Measurements from ENCODE around the gene SLC13A5.
"Not testable (repeated sequence)": the region's sequence is repeated elsewhere in the genome, so short reads cannot be mapped to it uniquely, and the experiment has no call there.

The SLC13A5 gene

DNA sequence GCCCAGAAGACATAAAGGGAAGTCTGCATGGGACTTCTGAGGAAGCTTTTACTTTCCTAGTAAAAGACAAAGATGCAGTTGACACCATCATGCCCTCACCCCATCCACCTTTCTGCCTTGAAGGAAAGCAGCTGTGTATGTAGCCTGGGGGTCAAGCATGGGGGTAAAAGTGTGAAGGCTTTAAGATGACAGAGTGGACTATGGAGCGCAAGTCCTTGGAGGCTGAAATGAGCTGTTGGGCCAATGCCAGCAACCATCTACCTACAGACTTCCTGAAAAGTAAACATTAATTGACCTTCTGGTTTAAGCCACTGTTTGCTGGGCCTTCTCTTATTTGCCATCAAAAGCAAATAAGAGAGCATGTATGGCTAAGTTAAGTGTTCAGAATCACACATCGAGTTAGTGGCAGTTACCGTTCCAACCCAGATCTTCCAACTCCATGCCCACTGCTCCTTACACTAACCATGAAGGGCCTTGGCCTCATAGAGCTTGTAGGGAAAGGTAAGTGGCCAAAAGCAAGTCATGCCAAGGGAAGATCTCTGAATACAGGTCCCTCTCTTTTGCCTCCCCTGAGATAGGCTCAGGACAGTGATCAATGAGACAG is 30.0 kb downstream of the SLC13A5 start:
- no peak for DNase-seq

DNA sequence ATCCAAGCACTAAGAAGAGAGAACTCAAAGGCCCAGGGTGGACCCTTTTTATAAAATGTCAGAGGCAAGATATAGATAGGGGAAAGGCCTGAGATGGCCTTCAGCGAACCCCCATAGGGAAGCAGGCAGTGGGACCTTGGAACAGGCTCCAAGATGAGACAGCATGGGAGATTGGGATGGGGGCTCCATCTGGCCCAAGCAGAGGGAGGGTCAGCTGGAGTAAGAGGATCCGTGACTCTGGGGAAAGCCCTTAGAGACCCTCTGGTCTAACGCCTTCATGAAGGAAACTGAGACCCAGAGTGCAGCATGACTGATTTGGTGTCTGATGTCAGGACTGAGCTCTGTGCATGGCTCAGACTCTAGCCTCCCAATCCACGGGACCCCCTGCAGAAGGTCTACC is 30.8 kb downstream of the SLC13A5 start:
- DNase-seq, result no peak

DNA sequence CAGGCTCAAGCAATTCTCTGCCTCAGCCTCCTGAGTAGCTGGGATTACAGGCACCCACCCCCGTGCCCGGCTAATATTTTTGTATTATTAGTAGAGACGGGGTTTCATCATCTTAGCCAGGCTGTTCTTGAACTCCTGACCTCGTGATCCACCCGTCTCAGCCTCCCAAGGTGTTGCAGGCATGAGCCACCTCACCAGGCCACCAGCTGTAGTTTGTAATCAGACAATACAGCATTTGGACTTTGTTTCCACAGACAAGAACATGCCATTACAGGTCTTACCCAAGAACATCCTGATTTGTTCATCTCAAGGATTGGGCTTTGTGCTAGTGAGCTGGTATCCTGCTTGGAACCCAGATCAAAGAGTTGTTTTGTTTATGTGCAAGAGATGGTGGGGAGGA is 31.5 kb downstream of the SLC13A5 start:
- DNase-seq, result no peak

DNA sequence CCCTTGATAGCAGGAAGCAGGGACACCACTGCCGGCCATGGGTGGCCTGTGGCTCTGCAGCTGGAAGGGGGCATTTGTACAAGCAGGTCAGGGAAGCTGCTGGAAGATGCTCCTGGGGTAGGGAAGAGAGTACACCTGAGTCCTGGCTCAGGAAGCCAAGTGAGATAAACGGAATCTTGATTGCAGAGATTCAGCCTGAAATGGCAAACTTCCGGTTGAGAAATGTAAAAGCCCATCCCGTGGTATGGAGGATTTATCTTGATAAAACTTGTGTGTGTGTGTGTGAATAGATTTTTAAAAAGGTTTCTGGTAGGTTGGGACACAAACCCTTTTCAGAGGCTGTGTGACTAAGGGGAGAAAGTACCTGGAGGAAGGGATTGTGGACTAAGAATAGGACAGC is 32.0 kb downstream of the SLC13A5 start:
- DNase-seq, result no peak

DNA sequence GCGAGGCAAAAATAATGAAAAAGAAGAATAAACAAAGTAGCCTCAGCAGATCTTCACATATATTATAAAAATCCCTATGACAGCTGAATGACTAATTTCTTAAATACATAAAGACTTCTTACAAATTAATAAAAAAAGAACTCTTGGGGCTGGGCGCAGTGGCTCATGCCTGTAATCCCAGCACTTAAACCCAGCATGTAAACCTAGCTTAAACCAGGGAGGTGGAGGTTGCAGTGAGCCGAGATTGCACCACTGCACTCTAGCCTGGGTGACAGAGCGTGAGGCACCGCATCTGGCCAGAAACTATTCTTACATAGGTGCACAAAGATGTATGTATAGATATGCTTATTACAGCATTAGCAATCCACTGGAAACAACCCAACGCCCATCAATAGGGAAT is 33.9 kb downstream of the SLC13A5 start:
- no peak for DNase-seq

DNA sequence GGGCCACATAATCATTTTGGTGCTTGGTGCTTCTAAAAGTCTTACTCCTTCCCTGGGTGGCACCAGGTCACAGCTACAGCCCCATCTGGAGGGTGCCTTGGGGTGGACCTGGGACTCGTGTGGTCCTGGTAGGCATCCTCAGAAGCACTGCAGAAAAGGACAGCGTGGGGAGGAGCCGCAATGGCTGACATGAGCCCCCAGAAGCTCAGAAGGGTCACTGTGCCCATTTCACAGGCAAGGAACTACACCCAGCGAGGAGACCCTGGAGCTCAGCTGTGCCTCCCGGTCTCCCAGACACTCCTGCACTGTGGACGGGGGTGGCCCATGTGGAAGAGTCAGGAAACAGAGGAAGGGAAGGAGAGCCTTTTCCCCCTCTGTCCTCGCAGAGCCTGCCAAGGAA is 35.2 kb downstream of the SLC13A5 start:
- no peak for DNase-seq

DNA sequence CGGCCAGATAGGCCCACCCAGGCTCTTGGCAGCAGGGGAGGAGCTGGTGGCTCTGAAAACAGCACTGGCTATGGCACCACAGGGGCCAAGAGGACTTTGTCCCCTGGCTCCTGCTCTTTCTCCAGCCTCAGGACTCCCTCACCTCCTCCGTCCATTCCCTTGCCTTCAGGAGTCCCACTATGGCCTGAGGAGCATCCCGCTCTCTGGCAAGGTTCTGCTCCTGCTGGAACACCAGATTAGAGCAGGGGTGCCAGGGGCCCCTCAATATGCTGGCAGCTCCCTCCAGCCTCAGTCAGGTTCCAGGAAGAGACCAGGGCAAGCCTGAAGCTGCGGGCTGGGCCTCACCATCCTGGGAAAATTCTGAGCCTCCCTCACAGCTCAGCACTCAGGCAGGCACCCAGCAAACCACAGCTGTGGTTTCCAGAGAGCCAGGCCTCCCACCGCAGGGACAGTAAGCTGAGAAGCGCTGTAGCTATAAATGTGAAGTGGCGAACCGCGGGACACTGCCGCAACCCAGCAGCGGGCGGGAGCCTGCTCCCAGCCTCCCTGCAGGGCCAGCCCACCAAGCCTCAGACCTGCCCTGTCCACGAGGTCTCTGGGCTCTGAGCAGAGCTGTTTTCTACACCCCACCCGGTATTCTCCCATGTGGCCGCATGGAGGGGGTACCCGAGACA is 35.9 kb downstream of the SLC13A5 start:
- no peak for DNase-seq

DNA sequence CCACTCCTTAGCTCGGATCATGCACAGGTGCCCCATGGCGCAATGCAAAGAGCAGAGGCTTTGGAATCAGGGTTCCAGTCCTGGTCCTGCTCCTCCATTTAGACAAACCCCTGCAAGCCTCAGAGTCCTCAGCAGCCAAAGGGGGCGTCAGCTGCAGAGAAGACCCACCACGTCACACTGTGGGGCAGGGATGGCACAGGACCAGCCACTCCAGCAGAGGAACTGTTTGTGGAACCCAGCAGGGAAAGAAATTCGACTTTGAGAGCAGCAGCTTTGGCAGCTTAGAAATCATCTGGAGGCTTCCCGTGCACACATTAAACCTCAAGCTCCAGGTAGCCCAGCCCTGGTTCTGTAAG is 36.4 kb downstream of the SLC13A5 start:
- no peak for DNase-seq

DNA sequence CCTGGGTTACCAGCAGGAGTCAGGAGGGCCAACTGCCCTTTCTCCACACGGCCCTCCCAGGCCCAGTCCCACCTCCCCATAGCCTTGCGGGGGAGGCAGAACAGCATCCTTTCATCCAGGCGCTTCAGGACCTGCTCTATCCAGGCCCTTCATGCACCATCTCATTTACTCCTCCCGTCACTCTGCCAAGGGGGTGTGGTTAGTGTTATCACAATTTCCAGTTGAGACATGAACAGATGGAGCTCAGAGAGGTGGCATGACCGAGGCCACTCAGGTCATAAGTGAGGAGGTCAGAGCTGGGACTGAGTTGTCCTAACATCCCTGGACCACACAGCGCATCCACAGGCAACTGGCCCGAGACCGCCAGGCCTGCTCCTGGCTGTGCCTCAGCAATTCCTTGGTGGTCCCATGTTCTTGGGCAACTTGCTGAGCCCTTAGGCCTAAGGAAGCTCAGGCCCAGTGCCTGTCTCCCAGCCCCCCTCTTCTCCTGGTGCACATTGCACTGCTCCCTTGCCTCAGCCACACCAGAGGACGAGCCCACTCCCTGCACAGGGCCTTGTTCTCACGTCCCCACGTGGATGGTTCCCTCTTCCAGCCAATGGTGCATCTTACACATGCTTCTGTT is 37.9 kb downstream of the SLC13A5 start:
- no peak for DNase-seq

DNA sequence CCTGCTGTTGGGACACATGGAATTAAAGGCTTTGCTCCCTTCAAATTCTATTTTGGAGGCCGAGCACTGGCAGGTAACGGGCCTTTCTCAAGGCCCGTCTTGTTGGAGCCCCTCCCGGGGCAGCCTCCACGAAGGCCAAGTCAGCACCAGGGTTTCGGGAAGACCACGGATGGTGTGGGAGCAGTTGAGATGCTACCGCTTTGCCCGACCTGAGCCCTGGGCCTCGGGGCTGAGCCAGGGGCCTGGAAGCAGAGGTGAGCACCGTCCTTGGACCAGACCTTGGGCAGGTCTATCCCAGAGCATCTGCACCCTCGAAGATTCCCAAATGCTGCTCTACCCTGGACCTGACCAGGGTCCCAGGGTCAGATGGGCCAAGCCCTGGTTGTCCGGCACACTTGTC is 38.6 kb downstream of the SLC13A5 start:
- no peak for DNase-seq

DNA sequence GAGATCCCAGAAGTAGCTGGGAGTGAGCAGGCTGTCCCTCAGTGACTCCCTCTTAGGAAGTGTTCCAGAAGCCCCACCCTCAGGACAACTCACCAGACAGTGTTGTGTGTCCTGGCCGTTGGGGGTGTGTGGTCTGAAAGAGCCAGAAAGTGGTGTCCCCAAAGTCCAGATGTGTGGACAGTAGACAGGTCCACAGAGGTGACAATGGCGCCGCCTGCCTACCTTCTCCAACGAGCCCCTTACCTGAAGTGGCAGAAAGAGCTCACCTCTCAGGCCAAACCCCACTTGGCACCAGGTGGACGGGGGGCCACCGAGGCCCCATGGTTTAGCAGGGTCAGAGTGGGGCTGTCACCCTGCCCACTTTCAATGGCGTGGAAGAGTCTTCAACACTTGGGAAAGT is 41.7 kb downstream of the SLC13A5 start:
- no peak for DNase-seq

DNA sequence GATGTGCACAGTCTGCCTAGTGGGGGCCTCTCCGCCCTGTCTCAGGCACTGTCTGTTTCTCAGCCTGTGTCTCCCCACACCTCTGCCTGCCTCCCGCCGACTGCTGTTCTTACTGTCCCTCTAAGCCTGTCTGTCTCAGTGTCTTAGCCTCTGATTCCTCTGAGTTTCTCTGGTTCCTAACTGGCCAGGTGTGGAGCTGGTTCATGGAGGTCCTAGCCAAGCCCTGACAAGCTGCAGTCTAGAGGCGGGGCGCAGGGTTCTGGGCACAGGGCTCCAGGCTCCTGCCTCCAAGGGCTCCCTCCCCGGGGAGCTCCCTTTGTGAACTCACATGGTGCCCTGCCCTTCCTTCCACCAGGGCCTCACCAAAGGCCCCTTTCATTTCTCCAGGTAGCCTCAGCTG is 42.2 kb downstream of the SLC13A5 start:
- no peak for DNase-seq

DNA sequence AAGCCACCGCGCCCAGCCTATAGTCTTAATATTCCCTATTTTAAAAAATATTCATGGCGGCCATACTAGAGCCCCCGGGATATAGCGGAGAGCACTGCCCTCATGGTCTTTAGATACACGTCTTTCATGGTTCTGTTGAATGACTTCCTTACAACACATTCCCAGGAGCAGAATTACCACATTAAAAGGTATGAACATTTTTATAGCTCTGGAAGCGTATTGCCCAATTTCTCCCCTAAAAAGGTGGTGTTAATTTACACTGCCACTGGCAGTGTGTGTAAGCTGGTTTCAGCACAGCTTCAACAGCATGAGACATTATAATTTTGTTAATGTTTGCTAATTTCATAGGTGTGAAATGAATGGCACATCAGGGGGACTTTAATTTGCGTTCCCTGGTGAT is 42.6 kb downstream of the SLC13A5 start:
- DNase-seq, result no peak

DNA sequence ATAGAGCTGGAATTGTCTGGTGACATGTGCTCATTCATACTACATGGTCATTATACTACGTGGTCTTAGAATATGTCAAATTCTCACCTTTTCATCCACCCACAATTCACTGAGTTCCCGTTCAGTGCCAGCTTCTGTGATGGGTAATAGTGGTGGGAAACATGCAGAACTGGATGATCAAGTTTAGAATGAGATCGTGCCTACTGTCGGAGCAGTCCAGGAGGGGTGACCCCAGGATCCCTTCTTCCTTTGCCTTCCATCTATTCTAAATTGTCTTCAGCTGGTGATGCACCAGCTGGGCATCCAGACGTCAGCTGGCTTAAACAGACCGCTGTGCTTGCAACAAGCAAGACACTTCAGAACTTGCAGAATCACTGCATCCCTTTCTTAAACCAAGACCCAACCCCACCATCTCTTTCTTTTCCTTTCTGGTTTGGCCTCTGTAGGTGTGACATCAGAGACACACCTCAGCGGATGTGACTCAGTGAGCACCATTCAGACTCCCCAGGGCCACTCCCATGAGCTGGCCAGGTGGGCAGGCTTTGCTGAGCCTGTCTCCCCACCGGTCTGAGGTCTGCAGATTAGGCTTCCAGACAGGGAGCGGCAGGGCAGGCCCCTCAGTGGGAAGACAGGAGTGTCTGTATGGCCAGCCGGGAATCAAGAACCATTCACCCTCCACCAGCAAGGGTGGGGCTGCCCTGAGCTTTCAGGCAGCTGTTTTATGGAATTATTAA is 43.5 kb downstream of the SLC13A5 start:
- no peak for DNase-seq

DNA sequence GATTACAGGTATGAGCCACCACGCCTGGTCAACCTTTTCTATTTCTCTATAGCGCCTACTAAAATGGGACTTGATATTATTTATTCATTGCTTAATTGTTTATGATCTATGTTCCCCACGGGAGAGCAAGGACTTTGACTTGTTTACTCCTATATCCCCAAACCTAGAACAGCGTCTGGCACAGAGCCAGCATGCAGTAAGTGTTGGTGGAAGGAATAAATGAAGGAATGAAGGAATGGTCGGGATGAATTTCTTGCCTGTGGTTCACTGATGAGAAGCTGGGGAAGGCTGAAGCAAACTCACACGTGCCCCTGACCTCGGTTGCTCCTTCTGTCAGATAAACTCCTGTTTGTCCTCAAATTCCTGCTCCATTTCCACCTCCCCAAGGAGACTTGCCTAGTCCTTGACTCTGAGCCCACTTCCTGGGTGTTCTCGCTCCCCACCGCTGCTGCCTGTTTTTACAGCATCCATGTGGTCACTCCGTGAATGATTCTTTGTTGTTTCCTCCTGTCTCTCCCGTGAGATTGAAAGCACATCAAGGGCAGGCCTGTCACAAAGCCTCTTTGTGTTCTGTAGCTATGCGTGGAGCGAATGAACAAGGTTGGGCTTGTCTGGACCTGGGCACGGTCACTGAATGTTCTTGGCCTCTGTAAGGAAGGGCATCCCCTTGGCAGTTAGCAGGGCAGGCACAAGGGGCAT is 44.3 kb downstream of the SLC13A5 start:
- DNase-seq, result no peak

DNA sequence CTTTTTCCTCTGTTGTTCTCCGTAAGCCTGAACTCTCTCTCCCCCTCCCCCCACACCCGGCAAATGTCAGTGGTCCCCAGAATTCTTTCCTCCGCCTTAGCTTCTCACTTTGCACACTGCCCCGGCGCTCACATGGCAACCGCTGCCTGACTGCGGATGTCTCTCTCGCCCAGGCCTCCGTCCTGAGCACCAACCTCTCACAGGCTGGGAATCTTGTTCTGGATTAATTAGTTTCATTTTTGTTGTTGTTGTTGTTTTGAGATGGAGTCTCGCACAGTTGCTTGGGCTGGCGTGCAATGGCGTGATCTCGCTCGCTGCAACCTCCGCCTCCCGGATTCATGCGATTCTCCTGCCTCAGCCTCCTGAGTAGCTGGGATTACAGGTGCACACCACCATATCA is 45.0 kb downstream of the SLC13A5 start:
- no peak for DNase-seq

DNA sequence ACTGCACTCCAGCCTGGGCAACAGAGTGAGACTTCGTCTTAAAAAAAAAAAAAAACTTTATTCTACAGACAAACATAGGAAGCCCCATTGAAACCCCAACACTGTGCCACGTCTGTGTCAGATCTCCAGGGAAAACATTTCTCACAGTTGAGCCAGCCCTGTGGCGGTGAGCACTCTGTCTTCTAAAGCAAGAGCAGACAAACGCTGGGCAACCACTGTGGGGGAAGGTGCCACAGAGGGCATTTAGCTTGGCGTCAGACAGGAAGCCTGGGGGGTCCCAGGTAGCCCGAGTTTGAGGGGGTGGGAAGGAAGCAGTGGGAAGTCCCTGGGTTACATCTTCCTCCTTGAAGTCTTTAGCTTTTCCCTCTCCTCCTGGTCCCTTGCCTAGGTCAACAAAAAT is 45.7 kb downstream of the SLC13A5 start:
- no peak for DNase-seq

DNA sequence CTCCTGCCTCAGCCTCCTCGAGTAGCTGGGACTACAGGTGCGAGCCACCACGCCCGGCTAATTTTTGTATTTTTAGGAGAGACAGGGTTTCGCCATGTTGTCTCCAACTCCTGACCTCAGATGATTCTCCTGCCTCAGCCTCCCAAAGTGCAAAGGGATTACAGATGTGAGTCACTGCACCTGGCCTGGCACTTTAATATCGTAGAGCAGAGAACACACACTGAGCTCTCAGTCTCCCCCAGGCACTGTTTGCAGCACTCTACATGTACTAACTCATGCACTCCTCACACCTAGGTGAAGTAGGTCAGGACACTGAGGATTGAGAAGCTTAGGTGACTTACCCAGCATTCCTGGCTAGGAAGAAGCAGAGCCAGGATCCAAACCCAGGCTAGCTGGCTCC is 46.6 kb downstream of the SLC13A5 start:
- no peak for DNase-seq

DNA sequence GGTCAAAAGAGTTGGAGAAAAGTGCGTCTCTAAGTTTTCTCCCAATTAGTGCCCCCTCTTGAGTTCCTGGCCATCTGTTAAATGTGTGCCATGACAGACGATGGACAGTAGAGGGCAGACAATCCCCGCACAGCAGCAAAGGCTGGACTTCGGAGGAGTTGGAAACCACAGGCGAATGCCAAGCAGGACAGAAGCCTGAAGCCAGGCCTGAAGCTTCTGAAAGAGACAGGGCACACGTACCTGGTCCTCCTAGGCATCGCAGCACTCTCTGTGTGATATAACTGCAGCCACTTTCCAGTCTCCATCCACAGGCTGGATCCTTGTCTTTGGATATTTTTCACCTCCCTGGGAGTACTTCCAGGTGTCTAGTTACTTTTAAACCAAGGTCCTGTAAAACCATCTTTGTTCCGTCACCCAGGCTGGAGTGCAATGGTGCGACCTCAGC is 47.1 kb downstream of the SLC13A5 start:
- DNase-seq, result peak; percentile 64

DNA sequence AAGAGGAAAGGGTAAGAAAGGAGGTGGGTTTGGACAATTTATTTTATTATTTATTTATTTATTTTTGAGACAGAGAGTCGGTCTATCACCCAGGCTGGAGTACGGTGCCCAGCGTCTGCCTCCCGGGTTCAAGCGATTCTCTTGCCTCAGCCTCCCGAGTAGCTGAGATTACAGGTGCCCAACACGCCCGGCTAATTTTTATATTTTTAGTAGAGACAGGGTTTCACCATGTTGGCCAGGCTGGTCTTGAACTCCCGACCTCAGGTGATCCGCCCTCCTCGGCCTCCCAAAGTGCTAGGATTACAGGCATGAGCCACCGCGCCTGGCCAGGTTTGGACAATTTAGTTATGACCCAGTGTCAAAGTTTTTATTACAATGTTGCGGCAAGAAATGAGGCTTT is 50.0 kb downstream of the SLC13A5 start:
- DNase-seq, result not testable (repeated sequence)

DNA sequence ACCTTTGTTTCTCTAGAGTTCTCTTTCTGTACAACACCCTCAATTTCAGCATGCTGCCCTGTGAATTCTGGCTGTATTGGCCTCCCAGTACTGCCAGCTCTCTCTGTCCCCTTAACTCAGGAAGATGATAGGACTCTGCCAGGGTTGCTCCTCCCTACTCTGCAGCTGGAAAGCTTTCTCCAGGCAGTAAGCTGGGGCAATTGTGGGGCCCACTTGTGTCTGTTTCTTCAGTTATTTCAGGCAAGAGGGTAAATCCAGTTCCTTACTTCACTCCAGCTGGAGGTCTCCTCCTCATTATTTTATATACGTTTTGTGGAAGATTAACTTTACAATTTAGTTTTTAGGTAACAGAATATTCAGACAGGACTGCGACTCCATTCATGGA is 51.7 kb downstream of the SLC13A5 start:
- no peak for DNase-seq

DNA sequence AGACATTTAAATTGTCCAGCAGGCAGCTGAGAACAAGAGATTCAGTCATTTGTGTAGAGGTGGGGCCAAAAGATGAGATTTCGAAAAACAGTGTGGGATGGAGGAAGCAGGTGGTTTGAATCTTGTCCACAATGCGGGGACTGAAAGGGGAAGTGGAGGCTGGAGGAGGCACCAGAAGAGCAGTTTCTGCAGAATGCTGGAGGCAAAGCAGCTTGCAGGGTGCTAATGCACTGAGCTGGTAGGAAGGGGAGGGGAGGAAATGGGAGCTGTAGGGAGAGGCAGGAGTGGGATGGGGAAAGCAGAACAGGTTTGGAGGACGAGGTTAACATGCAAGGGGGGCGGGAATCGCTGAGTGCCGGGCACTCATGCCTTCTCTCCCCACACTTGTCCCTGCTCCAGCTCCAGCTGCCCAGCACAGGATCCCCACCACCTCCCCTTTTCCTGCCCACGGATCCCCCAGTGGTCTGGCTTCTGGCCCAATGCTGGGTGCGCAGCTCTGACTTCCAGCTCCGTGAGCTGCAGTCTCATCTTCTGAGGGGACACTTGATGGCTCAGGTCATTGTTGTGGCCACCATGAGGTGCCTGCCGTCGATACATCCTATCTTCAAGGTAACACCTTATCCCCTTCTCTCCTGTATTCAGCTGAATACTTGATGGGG is 52.2 kb downstream of the SLC13A5 start:
- no peak for DNase-seq

DNA sequence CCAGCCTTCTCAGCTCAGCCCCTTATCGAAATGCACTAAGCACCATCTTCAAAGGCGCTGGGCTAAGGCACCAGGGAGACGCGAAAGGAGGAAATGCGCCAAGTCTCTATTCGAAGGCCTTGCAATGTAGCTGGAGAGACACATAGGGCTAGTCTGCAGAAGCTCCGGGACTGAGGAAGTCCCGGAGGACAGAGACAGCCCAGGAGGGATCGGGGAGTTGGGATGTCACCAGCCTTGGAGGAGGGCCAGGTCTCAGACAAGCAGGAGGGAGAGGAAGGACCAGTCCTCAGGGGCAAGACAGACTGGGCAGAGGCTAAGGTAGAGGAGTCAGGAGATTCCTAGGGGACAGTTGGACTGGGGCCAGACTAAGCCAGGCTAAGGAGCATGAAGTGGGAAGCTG is 53.1 kb downstream of the SLC13A5 start:
- DNase-seq, result no peak
